ENCODE measurements around the gene TMEM178A.
A peak's percentile ranks its signal among the peaks of the same experiment; 100 is the strongest.
"Not testable (repeated sequence)": the region's sequence is repeated elsewhere in the genome, so short reads cannot be mapped to it uniquely, and the experiment has no call there.

TMEM178A gene

DNA sequence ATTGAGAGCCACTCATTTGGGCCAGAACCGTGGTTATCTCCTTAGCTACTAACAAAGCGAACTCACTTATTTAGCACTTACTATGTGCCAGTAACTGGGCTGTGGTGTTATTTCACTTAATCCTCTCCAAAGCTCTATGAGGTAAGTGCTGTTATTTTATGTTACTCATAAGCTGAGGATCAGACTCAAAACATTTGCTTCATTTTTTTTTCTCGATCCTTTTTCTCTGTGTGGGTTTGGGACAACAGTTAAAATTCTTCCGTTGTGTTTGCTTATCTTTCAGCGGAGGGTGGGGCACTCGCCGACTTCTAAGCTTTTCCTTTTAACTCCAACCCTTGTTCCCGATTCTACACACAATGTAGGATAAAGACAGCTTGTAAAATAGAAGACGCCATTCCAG is 52.8 kb downstream of the TMEM178A start:
- no peak for DNase-seq

DNA sequence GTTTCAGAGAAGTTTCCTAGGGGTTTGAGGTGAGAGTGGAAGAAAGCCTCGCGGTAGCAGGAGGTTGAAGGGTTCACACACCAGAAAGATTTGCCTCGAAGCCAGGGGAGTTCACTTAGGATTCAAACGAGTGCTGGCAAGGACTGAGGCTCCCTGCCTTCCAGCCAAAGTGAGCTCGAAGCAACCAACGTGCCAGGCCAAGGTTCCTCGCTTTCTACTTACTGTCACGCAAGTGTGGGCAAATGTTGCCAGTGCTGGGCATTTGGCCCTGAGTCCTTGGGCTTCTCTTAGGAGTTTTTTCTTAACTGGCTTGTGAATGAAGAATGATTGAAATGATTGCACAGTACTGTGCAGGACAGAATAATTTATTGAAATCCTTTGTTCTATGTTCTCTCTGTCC is 53.6 kb downstream of the TMEM178A start:
- DNase-seq = no peak

DNA sequence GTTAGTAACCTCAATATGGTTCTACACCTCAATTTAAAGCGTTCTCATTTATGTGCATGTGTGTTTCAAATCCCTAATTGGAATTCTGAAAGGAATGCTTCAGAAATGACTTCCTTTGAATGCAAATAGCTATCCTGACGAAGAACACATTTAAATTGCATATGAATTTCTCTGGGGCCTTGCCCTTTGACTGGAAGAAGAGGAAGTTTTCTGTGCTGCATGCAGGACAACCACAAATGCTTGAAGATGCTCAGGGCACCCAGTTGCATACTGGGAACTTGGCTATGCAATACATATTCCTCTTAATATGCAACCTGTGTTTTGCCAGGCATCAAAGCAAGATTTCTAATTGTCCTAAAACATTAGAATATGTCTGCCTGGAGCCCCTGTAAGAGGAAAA is 55.3 kb downstream of the TMEM178A start:
- DNase-seq = no peak

DNA sequence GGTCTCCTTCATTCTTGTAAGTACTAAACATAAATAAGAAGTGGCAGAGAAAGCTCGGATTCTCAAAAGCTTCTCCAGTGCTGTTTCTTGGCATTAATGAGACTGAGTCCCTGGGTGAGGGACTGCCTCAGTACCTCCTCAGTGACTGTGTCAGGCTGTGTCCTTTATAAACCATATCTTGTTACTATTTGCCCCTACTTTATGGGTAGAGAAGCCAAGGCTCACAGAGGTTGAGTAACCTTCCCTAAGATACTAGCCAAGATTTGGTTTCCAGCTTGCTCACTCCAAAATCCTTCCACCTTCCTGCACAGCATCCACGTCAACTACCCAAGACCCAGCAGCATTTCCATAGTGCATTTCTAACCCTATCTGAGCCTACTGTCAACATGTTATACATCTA is 57.8 kb downstream of the TMEM178A start:
- no peak for DNase-seq

DNA sequence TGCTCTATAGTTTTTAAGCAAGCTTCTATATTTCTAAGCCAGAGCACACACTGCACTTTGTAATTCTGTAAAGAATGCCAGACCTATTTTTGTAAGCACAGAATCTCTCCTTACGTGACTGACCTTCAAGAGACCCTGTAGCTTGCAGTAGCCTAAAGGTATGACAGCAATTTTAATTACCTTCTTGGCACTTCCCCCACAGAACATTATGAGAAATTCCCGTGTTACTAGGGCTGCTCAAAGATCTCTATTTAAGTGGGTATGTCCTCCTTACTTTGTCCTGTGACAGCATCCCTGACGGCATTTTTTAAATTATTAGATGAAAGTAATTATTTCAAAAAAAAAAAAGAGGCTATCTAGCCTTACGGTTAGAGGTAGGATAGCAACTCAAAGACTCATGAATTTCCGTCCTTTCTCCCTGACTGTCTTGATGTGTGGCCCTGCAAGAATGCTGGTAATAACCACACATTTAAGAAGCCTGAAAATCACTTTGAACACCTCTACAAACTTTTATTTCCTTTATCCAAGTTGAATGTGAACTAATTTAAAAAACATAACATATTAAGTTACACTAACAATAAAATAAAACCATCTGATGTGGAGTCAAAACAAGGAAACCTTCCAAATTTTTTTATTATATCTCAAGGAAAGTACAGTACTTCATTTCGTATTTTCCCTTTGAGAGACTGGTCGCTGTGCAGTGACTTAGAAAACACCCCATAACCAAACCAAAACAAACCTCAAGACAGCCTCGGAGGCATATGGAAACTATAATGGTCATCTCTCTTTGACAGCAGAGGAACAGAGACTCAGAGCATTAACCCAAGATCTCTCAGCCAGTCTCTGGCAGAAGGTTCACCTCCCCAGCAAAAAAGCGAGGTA is 58.5 kb downstream of the TMEM178A start:
- no peak for DNase-seq

DNA sequence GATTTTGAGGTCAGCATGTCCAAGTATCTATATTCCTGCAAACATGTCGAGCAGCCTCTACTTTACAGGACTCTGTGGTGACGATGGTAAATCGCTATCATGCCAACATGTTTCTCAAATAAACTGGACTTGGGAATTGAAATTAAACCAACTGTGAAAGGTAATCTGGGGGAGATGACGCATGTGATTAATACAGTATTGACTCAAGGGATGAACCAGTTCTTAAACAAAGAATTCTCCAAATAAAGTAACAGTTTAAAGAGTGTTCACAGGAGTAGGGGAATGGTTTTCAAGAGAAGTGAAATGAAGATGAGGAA is 59.1 kb downstream of the TMEM178A start:
- no peak for DNase-seq

DNA sequence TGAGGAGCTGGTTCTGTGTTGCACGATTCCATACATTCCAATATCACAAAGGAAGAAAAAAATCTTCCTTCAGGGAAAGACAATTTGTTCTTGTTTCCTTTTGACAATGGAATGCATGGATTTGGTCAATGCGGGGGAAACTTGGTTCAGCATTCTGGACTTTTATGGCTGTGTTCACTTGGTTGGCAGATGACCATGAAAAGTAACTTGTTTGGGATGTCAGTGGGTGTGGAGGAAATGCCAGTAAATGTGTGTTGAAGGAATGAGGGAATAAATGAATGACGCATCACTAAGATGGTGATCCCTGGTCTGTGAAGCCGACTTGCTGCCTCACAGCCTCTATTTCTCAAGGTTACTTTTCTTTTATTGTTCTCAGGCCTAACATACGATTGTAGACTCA is 59.7 kb downstream of the TMEM178A start:
- DNase-seq = no peak

DNA sequence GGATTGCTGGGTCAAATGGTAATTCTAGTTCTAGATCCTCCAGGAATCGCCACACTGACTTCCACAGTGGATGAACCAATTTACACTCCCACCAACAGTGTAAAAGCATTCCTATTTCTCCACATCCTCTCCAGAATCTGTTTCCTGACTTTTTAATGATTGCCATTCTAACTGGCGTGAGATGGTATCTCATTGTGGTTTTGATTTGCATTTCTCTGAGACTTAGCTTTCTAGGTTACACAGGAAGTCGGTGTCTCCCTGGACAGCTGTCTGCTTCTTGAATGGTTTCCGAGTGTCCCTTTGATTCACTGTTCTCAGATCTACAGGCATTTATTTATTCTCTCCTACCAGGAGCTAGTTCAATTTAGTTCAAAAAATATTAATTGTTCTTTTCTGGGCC is 62.4 kb downstream of the TMEM178A start:
- DNase-seq = not testable (repeated sequence)

DNA sequence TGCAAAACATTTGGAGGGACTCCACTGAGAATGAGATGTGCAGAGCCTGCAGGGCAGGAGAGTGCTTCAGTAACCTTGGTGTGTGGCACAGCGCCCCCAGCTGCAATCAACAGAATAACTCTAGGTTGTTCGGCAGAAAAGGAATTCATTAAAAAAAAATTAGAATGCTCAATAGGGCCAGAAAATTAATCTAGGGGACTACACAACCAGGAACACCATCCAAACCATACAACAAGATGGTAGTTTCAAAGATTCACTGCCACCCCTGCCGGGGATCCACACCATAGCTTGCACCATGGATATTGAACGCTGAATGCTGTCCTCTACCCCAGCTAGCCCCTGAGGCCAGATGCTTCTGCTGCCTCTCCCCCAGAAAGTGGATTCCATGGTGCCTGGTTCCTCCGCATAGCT is 63.2 kb downstream of the TMEM178A start:
- DNase-seq = peak; percentile 34

DNA sequence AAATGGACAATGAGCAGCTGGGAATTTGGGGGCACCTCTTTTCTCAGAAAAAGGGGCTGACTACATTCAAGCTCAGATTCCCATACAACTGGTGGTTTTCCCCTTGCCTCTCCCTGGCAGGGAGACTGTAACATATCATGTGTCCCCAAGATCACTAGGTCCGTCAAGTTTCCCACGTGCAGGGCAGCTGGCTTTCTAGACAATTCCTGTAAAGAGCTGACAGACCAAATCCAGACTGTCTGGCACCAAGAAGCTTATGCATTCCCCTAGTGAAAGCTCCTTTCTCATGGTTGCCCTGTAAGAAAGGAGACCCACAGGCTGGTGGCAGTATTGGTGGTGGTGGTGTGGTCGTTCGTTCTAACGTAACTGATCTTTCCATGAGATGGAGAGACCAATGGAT is 64.6 kb downstream of the TMEM178A start:
- no peak for DNase-seq

DNA sequence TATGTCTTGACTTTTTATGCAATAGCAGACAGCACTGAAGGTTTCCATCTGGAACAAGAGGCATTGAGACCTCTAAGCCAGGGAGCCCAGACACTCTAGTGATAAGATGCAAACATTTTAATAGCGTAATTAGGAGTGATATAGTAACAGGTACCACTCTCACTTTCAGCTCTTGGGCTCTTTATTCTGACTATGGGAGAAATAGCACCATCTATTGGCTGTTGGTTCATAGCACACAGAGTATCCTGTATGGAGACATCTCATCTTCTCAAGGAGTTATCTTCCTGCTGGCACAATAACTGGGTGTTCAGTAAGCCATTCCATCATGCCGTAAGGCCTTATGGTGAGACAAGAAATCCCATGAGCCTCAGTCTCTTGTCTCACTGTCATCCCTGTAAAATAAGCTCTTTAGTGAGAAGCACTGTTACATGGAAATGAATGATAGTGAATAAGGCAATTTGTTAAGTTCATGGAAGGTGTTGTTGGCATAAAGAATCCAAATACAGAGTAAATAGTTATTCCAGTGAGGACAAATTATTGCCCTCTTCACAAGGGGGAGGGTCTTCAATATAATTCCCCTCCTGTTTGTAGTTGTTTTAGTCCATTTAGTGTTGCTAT is 65.1 kb downstream of the TMEM178A start:
- no peak for DNase-seq

DNA sequence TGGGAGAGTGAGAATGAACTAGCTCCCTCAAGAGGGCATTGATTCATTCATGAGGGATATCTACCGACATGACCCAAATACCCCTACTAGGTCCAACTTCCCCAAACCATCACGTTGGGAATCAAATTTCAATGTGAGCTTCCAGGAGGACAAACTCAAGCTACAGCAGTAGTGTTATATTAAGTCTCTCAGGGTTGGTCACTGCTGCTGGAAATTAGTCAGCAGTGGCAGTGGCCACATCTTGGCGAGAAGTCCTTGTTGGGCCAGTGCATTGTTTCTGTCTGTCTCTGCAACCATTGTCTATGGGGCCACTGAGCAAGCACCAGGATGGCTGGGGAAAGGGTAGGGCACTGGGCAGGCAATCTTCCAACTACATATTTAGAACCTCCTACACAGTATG is 65.8 kb downstream of the TMEM178A start:
- DNase-seq = no peak

DNA sequence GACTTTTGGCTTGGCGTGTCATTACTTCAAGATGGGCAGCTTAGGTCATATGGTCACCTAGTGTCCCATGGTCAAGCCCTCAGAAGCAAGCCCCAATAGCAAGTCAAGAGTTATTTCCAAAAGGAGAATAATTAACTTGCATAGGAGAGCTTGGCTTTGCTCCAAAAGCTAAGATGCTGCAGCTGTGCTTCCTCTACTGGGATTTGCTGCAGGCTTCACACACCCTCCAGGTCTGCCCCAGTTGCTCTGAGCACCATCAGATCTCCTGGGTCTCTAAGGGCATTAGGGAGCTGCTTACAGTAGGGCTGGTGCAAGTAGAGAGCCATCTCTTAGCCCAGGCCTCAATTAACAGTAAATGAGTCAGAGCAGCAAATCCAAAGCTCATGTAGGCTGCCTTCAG is 66.8 kb downstream of the TMEM178A start:
- DNase-seq = no peak

DNA sequence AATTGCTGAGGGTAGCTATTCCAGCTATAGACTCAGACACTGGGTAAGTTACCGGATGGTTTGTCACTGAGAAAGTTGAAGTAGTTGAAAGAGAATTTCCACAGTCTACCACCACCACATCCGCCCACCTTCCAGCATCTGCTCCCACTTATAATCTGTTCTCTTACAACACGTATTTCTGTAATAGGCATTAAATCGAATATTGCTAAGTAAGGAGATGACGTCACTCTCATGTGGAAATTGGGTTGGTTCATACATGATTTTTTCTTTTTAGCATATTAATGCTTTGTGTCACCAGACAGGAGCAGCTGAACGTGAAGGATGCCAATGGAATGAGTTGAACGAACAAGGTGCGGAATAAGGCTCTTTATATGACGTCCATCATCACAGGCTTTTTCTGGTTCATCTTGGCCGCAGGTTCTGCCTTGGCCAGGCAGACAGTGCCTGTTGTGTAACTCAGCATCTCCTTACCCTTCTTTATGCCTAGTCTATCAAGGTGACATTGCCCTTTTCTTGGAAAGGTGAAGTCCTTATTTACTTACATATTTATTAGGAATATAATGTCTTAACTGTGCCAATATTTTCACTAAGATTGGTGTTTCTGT is 67.5 kb downstream of the TMEM178A start:
- no peak for DNase-seq

DNA sequence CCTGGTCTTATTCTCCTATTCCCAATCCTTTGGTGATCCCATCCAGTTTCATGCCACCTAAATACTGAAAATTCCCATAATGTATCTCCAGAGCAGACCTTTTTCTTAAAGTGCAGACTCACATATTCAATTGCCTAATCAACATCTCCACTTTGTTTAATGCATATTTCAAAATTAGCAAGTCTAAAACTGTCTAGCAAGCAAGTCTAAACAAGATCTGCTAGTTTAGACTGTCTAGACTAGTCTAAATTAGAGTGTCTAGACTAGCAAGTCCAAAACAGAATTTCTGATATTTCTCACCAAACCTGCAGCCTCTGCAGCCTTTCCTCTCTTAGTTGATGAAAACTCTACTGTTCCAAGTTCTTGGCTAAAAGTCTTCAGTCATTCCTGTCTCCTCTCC is 68.7 kb downstream of the TMEM178A start:
- DNase-seq = no peak

DNA sequence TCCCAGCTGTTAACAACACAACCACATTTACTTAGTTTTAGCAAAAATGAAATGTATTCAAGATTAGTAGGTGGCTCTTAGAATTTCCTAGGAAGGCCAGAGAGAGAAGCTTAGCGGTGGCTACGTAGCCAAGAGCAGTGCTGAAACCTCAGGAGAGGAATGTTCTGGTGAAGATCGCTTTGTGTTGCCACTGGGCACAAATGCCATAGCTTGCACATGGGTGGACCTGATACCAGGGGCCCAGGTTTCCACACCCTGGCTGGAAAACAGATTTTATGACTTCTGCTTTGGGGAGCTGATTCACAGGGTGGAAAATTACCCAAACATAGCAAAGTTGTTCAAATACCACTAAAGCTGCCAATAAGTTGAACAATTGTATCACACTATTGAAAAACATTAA is 69.9 kb downstream of the TMEM178A start:
- no peak for DNase-seq

DNA sequence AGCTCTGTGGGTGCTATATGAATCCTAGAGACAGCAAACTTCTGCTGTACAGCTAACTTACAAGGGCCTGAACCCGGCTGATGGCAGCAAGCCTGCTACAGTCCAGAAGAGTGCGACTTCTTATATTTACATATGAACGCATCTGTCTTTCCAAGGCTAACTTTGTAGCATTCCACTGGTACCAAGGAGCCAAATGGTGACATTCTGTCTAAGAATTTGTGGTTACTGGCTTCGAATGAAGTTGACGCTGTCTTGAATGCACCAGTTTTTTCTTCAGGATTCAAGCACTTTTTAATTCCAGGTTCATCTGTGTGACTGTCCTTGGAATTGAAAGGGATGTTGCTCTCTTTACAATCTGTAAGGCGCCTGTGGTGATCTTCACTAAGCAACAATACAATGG is 70.9 kb downstream of the TMEM178A start:
- no peak for DNase-seq

DNA sequence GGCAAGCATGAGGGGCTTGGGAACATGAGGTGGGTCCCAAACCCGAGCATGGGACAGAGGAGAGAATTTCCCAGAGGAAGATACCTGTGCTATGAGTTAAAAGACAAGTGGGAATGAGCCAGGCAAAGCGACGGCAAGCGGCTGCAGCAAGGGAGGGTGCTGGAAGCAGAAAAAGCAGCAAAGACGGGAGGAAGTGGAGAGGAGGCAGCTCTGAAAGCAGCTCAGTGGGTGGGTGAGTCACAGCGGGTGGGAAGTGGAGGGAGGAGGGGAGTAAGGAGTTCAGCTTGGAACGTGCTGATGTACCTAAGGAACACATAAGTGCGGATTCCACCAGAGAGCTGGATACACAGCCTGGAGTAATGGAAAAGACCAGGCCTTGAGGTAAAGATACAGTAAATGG is 71.9 kb downstream of the TMEM178A start:
- no peak for DNase-seq

DNA sequence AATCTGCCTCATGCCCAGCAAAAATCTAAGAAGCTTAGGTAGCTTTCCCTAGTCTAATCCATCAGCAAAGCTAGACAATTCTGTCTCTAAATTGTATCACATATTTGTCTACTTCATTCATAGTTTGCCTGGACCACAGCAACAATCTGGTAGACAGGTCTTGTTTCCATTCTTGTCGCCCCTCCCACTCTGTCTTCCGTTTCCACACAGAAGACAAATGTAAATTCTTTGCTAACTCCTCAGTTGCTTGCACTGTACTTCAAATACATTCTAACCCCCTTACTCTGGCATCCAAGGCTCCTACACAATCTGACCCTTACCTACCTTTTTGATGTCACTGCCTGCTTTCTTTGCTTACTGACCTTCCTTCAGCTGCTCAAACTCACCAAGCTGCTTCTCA is 73.2 kb downstream of the TMEM178A start:
- DNase-seq = no peak

DNA sequence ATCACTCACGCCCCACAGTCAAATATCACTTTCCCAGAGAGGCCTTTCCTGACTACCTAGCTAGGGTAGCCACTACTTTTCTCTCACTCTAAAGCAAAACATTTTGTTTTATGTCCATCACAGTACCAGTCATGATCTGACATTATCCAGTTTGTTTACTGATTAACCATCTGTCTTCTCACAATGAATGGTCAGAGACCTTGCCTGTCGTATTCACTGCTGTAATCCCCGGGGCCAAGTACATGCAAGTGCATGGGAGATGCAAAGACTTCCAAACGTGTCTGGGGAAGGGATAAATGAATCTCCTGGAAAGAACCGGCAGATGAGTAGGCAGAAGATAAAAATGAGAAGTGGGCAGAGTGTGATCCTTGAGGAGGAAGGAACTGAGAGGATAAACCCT is 73.7 kb downstream of the TMEM178A start:
- no peak for DNase-seq

DNA sequence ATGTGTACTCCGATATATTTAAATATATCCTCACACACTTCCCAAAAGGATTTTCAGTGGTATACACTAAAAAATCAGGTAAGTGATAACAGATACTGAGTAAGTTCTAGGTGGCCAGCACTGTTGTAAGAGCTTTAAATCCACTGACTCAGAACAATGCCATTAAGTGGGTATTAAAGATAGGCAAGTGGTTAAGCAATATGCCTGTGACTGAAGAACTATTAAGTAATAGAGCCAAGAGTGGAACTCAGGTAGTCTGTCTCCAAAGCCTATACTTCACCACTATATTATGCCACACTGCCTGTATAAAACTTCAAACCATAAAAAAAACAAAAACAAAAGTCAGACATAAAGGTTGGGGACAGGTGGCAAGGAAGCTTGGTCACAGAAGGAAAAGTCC is 76.2 kb downstream of the TMEM178A start:
- DNase-seq = no peak

DNA sequence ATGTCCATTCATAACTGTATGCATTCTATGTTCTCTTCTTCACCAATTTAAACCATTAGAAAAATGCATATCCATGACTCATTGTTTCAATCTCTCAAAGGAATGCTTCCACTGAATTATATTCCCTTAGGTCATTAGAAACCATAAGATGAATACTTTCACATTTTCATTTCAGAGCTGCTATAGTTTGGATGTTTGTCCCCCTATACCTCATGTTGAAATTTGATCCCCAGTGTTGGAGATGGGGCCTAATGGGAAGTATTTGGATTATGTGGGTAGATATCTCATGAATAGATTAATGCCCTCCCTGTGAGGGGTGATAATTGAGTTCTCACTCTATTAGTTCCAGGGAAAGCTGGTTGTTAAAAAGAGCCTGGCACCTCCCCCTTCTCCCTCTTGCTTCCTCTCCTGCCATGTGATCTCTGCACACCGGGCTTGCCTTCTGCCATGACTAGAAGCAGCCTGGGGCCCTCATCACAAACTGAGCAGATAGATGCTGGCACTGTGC is 77.6 kb downstream of the TMEM178A start:
- no peak for DNase-seq

DNA sequence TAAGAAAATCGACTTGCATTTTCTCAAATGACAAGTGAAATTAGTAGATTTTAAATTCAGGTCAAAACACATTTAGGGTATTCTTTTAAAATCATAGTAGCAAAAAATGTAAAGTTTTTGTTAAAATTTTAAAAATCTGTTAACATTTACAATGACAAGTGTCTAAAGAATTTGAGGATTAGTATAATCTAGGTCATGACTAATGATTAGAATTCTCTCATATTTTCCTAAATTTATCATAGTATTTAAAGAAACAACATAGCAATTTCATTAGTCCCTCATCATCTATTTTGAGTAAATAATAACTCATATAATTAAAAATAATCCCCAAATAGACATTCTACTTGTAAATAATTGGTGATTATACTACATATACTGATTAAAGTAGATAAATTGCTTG is 89.7 kb downstream of the TMEM178A start:
- no peak for DNase-seq

DNA sequence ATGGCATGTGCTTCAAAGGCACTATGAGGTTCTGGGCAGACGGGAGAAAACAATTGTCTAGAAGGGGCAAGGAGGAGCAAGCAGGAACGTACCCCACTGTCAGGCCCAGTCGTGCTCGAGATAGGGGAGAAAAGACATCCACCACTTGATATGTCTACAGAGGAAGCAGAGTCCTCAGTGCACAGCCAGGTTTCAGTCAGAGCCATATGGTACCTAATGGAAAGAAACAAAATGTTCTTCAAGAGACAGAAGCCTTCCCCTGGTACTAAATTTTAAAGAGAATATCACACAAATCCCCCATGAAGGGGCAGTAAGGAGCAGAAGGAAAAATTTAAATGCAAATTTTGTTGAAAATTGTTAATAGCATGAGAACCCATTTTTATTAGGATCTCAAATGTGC is 91.4 kb downstream of the TMEM178A start:
- DNase-seq = no peak
